Body of pancreas (tissue), 4 donors: ENCODE results near the gene GRM1. TPM values are rescaled to one million over a fixed set of nuclear protein-coding genes. Genes with fewer than 3 reads are reported as not detected.

Experiments
- ATAC-seq: fragments of 150-250 bp; one replicate; pipeline ENCODE4 v1.9.1; 2016
- DNase-seq, 4 donors: peaks; one replicate each; pipeline ENCODE4 v3.0.0-alpha.2; 2019
- H3K27ac ChIP-seq, 4 donors: fragments of 200-600 bp; sonication (generic); 1 replicate in 3 of 4; 2 replicates in 1 of 4; pipeline versions ENCODE4 v1.5.1 to v1.6.1; 2016 to 2019; ENCODE audit warnings: mild to moderate bottlenecking in 1 of 4, mixed read lengths in 1 of 4, moderate library complexity in 1 of 4
- H3K27me3 ChIP-seq, 2 donors: fragments of 200-600 bp; sonication (generic); one replicate each; pipeline ENCODE4 v1.6.0; 2016; ENCODE audit warnings: mild to moderate bottlenecking in 1 of 2
- H3K36me3 ChIP-seq, 2 donors: fragments of 200-600 bp; sonication (generic); replicated peaks in 1 of 2; 2 replicates each; pipeline ENCODE4 v1.5.1; 2016; ENCODE audit warnings: low read depth in 2 of 2; ENCODE audit not compliant: insufficient read depth in 1 of 2
- H3K4me1 ChIP-seq: fragments of 200-600 bp; sonication (generic); one replicate; pipeline ENCODE4 v1.6.0; 2016
- H3K4me3 ChIP-seq, 2 donors: fragments of 200-600 bp; sonication (generic); 1 replicate in 1 of 2; 2 replicates in 1 of 2; pipeline ENCODE4 v1.5.1; 2016 to 2019
- H3K9me3 ChIP-seq, 3 donors: fragments of 200-600 bp; sonication (generic); 1 replicate in 2 of 3; 2 replicates in 1 of 3; pipeline ENCODE4 v1.5.1; 2016
- CTCF ChIP-seq, 7 experiments: fragments of 450-650 bp in 4 of 7; fragments of 200-600 bp in 3 of 7; sonication (generic) in 3 of 7; IDR thresholded peaks; one replicate each; pipeline ENCODE4 v1.5.1; 2016 to 2019; ENCODE audit warnings: antibody characterized with exemption in 7 of 7
- POLR2A ChIP-seq, 3 donors: fragments of 450-650 bp; IDR thresholded peaks; one replicate each; pipeline ENCODE4 v1.6.1; 2016; ENCODE audit warnings: antibody characterized with exemption in 3 of 3, mild to moderate bottlenecking in 2 of 3
- WGBS, 2 donors: methylation state at CpG; one replicate each; pipeline ENCODE4 v1.1.5; 2017; 5-methylcytosine and 5-hydroxymethylcytosine counted together
- intact Hi-C: fragments of 100-400 bp; cut with DNase I; formaldehyde crosslinking; loops from one replicate; pipeline ENCODE4 v1.15.1; 2023
- total RNA-seq, 2 donors: library from RNA; depleted of rRNA; stranded (reverse); fragments of >200 nt; gene quantifications; one replicate each; pipeline ENCODE4 v1.1.0, GENCODE V29; 2016

GRM1 gene
- total RNA-seq, 2 donors from 2014 or later, result under 0.01 TPM; not detected in 1

DNA sequence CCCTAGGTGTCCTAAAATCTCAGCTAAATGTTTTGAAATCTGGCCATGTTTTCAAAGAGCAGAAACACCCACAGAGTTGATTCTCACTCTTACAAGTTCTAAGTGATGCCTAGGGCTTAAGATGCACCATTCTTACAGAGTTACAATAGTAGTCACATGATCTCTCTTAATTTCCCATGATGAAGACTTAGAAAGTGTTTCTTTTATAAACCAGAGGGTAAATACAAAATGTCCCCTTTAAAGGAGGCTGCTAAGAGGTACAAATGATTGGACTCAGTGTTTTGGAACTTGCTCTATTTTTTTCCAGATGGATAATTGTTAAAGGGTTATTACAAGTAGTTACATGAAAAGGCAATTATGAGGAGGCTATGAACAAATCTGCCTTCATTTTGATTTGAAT, 244.6 kb downstream of the GRM1 start:
- TF ChIP-seq POLR2A (IDR thresholded peaks at IDR 0.05) (no peak), CTCF (IDR thresholded peaks at IDR 0.05) (no peak)
- Histone ChIP-seq H3K4me3 (no peak overlapping the region), H3K27me3 (no peaks in the 10 kb centered on the region), H3K4me1 (no peaks in the 10 kb centered on the region), H3K27ac (no peak overlapping the region), H3K36me3 (no peaks in the 10 kb centered on the region), H3K9me3 (no peaks in the 10 kb centered on the region)
- DNase-seq, result no peak
- no peak for ATAC-seq
- intact Hi-C loops, result no loop called here

GRCh38 chr6:146277142-146277541, 248.3 kb downstream of the GRM1 start:
- Histone ChIP-seq H3K4me3 (no peak overlapping the region), H3K9me3 (no peaks in the 10 kb centered on the region), H3K27me3 (no peaks in the 10 kb centered on the region), H3K36me3 (no peaks in the 10 kb centered on the region), H3K27ac (no peak overlapping the region), H3K4me1 (no peaks in the 10 kb centered on the region)
- DNase-seq, result no peak
- intact Hi-C loops, result no loop called here
- no peak for ATAC-seq
- TF ChIP-seq CTCF (IDR thresholded peaks at IDR 0.05) (no peak), POLR2A (IDR thresholded peaks at IDR 0.05) (no peak)
- WGBS, 2 donors, result 49 to 73% methylated on average over 2 of the region's 2 CpGs

- no peaks in the 10 kb centered on the region for H3K27me3 ChIP-seq
- TF ChIP-seq CTCF (IDR thresholded peaks at IDR 0.05) (no peak), POLR2A (IDR thresholded peaks at IDR 0.05) (no peak)
- DNase-seq, result no peak
- H3K4me1 ChIP-seq, result no peaks in the 10 kb centered on the region
- H3K27ac ChIP-seq, result no peak overlapping the region
- intact Hi-C loops, result no loop called here
- no peaks in the 10 kb centered on the region for H3K9me3 ChIP-seq
- no peak for ATAC-seq
- H3K4me3 ChIP-seq, result no peak overlapping the region
- no peaks in the 10 kb centered on the region for H3K36me3 ChIP-seq
Observed at GRCh38 chr6:146281651-146282362, 252.9 kb downstream of the GRM1 start.

GRCh38 chr6:146282837-146283236, 254.0 kb downstream of the GRM1 start:
- Histone ChIP-seq H3K4me3 (no peak overlapping the region), H3K27ac (no peak overlapping the region), H3K9me3 (no peaks in the 10 kb centered on the region), H3K36me3 (no peaks in the 10 kb centered on the region), H3K27me3 (no peaks in the 10 kb centered on the region), H3K4me1 (no peaks in the 10 kb centered on the region)
- ATAC-seq (no peak), DNase-seq (no peak)
- TF ChIP-seq CTCF (IDR thresholded peaks at IDR 0.05), result no peak
- TF ChIP-seq POLR2A (IDR thresholded peaks at IDR 0.05), result no peak
- intact Hi-C loops, result no loop called here
- 74 to 79% methylated on average over 2 of the region's 2 CpGs for WGBS, 2 donors

DNA sequence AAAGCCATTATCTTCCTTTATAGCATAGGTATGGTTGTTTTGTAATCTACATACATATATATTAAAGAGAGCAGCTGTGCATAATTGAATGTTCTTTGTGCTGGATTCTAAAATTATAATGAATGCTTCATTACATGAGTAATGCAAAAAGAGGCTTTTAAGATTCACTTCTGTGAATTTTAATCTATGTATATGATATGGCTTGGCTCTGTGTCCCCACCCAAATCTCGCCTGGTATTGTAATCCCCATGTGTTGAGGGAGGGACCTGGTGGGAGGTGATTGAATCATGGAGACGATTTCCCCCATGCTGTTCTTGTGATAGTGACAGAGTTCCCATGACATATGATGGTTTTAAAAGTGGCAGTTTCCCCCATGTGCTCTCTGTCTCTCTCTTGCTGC, 255.4 kb downstream of the GRM1 start:
- 53 to 66% methylated on average over 2 of the region's 2 CpGs for WGBS, 2 donors
- Histone ChIP-seq H3K36me3 (no peaks in the 10 kb centered on the region), H3K27ac (no peak overlapping the region), H3K4me1 (no peaks in the 10 kb centered on the region), H3K9me3 (no peaks in the 10 kb centered on the region), H3K27me3 (no peaks in the 10 kb centered on the region), H3K4me3 (no peak overlapping the region)
- DNase-seq (no peak), ATAC-seq (no peak)
- intact Hi-C loops, result no loop called here
- TF ChIP-seq POLR2A (IDR thresholded peaks at IDR 0.05), result no peak
- no peak for TF ChIP-seq CTCF (IDR thresholded peaks at IDR 0.05)
